T-helper 2 cell treated with Interferon-gamma antibody and Interleukin-4, amounts not matched to agents 5 μg/mL and 100 μg/mL, for 36 hours (primary cell): ENCODE results near the gene RBM10.
"Not testable (repeated sequence)": the region's sequence is repeated elsewhere in the genome, so short reads cannot be mapped to it uniquely, and the experiment has no call there.

Experiments used
- DNase-seq: peaks from one replicate; pipeline ENCODE4 v3.0.0; 2021; ENCODE audit warnings: low spot score
- H3K27ac Mint-ChIP-seq: one replicate; pipeline ENCODE4 v1.8.0; 2021; ENCODE audit warnings: mild to moderate bottlenecking, mixed read lengths
- H3K27me3 Mint-ChIP-seq: one replicate; pipeline ENCODE4 v1.8.0; 2021; ENCODE audit warnings: low read depth, mixed read lengths
- H3K36me3 Mint-ChIP-seq: one replicate; pipeline ENCODE4 v1.8.0; 2021; ENCODE audit warnings: low read depth, mixed read lengths
- H3K4me1 Mint-ChIP-seq: one replicate; pipeline ENCODE4 v1.8.0; 2021; ENCODE audit warnings: low read depth, mixed read lengths
- H3K4me3 Mint-ChIP-seq: one replicate; pipeline ENCODE4 v1.8.0; 2022; ENCODE audit warnings: mild to moderate bottlenecking, moderate library complexity, mixed read lengths
- H3K9me3 Mint-ChIP-seq: one replicate; pipeline ENCODE4 v1.8.0; 2021; ENCODE audit warnings: mixed read lengths

The RBM10 gene

DNA sequence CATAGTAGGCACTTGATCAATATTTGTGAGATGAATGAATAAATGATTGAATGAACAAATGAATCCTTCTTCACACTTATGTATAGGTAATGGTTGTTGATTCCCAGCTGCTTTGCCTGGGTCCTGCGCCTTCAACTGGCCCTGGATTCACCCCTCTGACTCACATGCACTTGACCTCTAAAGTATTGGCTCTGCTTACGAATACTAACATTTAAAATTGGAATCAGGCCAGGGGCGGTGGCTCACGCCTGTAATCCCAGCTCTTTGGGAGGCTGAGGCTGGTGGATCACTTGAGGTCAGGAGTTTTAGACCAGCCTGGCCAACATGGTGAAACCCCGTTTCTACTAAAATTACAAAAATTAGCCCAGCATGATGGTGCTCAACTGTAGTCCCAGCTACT is 9.4 kb upstream of the RBM10 start:
- H3K4me1 Mint-ChIP-seq, H3K9me3 Mint-ChIP-seq, H3K36me3 Mint-ChIP-seq: not testable (repeated sequence)

DNA sequence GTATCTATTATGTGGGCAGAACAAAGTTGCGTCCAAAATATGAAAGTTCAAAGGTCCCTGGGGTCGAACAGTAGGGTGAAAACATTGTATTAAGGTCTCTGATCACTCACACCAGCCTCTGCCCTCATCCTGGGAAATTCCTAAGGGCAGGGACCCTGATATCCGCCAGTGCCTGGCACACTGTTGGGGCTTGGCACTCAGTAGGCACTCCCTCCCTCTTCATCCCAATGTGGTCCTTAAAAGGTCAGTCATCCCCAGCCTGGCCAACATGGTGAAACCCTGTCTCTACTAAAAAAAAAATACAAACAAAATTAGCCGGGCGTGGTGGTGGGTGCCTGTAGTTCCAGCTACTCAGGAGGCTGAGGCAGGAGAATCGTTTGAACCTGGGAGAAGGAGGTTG is 6.8 kb upstream of the RBM10 start:
- H3K9me3 Mint-ChIP-seq = no peaks in the 10 kb centered on the region
- no peaks in the 10 kb centered on the region for H3K27me3 Mint-ChIP-seq
- peaks cover 23% of the 10 kb centered on the region for H3K36me3 Mint-ChIP-seq
- H3K4me3 Mint-ChIP-seq = no peak overlapping the region
- DNase-seq = no peak
- H3K4me1 Mint-ChIP-seq = peaks cover 10% of the 10 kb centered on the region
- H3K27ac Mint-ChIP-seq = no peak overlapping the region

More for the DNA sequence above, 9.4 kb upstream of the RBM10 start:
- H3K4me3 Mint-ChIP-seq, H3K27ac Mint-ChIP-seq, DNase-seq, H3K27me3 Mint-ChIP-seq: not testable (repeated sequence)

DNA sequence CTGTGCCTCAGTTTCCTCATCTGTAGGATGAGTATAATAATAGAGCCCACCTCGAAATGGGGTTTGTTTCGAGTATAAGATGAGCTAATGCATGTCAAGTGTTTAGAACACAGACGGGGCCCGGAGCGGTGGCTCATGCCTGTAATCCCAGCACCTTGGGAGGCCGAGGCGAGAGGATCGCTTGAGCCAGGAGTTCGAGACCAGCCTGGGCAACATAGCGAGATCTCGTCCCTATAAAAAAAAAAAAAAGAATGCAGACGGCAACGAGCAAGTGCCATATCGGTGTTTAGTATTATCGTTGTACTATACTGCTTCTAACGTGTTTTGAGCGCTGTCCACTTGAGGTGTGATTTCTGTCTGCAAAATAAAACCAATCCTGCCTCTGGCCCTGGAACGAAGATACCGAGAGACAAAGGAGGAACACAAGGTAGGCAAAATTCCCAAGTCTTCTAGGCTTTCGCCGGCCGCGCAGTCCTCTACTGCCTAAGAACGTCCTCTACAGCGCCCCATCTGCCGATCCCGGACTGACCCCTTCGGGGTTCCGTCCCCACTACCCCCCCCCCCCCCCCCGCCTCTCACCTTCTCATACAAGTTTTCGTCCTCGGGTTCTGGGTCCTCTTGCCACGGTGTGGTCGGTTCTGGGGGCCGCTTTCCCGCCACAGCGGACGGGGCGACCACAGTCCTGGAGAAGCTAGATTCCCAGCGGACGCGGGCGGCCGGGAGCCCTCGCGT is 961 bp upstream of the RBM10 start:
- Mint-ChIP-seq H3K4me1 (peaks cover 21% of the 10 kb centered on the region), H3K36me3 (peaks cover 43% of the 10 kb centered on the region), H3K27me3 (no peaks in the 10 kb centered on the region)

DNA sequence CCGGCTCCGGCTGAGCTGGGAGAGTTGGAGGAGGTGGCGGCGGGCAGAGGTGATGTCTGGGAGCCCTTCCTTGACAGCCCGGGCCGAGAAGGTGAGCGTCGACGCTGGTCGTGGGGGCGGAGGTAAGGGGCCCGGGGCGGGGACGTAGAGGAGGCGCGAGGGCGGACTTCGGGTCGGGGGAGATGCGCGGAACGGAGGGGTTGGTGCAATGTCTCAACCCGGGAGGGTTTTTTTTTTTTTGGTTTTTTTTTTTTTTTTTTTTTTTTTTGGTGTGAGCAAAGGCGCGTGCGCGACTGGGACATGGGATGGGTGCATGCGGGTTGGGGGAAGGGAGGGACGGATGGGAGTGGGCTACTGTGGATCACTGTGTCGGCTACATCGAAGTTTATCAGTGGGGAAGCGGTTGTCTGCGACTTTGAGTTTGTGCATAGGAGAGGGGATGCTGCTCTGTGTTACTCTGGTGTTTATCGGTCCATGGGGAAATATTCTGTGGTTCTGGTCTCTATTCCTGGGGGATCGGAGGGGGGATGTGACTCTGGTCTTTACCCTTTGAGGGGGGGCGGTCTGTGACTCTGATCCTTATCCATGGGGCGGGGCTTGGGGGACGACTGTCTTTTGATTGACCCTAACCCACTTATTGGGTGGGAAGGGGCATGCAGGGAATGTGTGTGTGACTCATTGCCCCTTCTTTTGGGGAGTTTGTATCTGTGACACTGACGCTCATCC is 537 bp downstream of the RBM10 start:
- Mint-ChIP-seq H3K27ac (peak overlapping the region; percentile 99), H3K36me3 (peaks cover 41% of the 10 kb centered on the region), H3K4me3 (peak overlapping the region; percentile 98), H3K27me3 (no peaks in the 10 kb centered on the region), H3K9me3 (no peaks in the 10 kb centered on the region), H3K4me1 (peaks cover 18% of the 10 kb centered on the region)
- DNase-seq = no peak

More for the DNA sequence above, 961 bp upstream of the RBM10 start:
- Mint-ChIP-seq H3K4me3 (peak overlapping the region; percentile 98), H3K9me3 (no peaks in the 10 kb centered on the region), H3K27ac (peak overlapping the region; percentile 99)
- DNase-seq = no peak

DNA sequence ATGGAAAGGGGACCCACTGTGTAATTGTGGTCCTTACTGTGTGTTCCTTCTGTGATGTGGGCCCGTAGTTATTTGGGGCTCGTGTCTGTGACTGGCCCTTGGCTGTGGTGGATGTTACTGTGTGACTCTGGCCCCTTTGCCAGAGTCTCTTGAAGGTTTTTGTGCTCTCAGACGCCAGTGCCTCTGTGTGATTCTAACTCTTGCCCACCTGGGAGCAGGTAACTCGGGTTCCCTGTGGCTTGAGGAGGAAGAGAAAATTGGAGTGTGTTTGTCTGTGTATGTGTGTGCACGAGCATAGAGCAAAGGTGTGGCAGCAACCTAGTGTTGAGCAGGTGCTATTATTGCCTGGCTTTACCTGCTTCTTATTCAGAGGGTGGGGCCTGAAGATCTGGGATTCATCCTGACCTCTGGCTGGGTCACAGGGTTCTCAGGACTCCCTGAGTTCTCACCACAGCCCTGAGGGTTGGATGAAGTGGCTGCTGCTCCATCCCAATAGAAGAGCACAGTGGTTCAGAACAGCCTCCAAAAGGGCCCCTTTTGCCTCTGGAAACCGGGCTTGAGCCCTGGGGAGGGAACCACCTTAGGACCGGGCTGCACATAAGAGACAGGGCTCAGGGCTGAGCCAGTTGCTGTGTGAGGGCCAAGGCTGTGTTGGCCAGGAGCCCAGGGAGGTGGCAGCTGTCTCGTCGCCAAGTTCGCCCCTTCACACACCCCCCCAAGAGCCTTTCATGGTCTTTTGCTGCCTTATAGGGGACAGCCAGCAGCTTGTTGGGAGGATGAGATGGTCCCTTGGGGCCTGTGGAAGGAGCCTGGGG is 1.3 kb downstream of the RBM10 start:
- DNase-seq = no peak
- Mint-ChIP-seq H3K4me1 (peaks cover 15% of the 10 kb centered on the region), H3K9me3 (no peaks in the 10 kb centered on the region), H3K4me3 (peak overlapping the region; percentile 98), H3K27ac (peak overlapping the region; percentile 99), H3K36me3 (peaks cover 40% of the 10 kb centered on the region), H3K27me3 (no peaks in the 10 kb centered on the region)

- Mint-ChIP-seq H3K36me3 (peaks cover 38% of the 10 kb centered on the region), H3K27ac (no peak overlapping the region), H3K4me1 (peaks cover 15% of the 10 kb centered on the region), H3K9me3 (no peaks in the 10 kb centered on the region), H3K4me3 (peak overlapping the region; percentile 32), H3K27me3 (no peaks in the 10 kb centered on the region)
- DNase-seq = no peak
Measured at GRCh38 chrX:47146936-47147859, 2.2 kb downstream of the RBM10 start.

DNA sequence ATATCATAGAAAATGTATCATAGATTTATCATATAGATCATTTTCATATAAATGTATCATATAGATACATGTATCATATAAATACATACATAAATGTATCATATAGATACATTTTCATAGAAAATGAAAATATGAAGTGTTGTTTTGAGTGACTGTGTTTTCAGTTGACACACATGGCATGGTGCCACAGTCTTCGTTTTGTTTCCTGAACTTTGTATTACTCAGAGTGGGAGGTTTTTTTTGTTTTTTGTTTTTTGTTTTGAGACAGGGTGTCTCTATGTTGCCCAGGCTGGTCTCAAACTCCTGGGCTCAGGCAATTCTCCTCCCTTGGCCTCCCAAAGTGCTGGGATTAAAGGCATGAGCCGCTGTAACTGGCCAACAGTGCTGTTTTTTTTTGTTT is 3.9 kb downstream of the RBM10 start:
- DNase-seq = no peak
- Mint-ChIP-seq H3K27me3 (no peaks in the 10 kb centered on the region), H3K4me1 (peaks cover 8% of the 10 kb centered on the region), H3K36me3 (peaks cover 33% of the 10 kb centered on the region), H3K9me3 (no peaks in the 10 kb centered on the region), H3K4me3 (no peak overlapping the region), H3K27ac (no peak overlapping the region)

DNA sequence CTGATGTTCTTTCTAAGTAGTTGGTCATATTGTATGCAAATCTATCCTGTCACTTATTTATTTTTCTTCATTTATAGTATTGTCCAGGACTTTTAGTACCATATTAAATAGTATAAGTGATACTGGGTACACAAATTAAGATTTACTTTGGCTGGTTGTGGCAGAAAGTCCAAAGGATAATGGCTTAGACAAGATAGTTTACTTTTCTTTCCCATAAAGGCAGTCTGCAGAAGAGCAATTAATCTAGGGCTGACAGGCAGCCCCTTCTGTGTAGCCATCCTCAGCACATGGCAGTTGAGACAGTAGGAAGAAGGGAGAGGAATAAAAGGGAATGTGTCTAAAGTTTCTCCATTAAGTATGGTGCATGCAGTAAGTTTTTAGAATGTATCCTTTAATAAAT is 6.4 kb downstream of the RBM10 start:
- Mint-ChIP-seq H3K27me3 (no peaks in the 10 kb centered on the region), H3K36me3 (peaks cover 34% of the 10 kb centered on the region), H3K4me1 (peaks cover 8% of the 10 kb centered on the region), H3K4me3 (no peak overlapping the region), H3K27ac (no peak overlapping the region), H3K9me3 (no peaks in the 10 kb centered on the region)
- DNase-seq = no peak

- DNase-seq = no peak
- H3K9me3 Mint-ChIP-seq = no peaks in the 10 kb centered on the region
- no peaks in the 10 kb centered on the region for H3K4me1 Mint-ChIP-seq
- no peaks in the 10 kb centered on the region for H3K27me3 Mint-ChIP-seq
- H3K27ac Mint-ChIP-seq = no peak overlapping the region
- H3K36me3 Mint-ChIP-seq = peaks cover 28% of the 10 kb centered on the region
- H3K4me3 Mint-ChIP-seq = no peak overlapping the region
Measured at GRCh38 chrX:47156611-47157520, 11.8 kb downstream of the RBM10 start.

DNA sequence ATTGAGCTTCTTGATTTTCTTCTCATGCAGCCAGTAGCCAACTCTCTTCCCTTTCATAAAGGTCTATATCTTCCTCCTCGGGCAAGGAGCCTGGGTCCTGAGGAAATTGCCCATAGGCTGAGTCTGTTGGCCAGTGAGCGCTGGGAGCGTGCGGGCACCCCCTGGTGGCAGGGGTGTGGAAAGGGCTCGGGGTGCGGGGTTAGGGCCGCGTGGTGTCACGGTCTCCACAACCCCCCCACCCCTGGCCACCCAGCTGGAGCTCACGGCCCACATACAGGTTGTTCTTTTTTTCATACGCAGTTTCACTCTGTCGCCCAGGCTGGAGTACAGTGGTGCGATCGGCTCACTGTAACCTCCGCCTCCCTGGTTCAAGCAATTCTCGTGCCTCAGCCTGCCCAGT is 13.1 kb downstream of the RBM10 start:
- H3K9me3 Mint-ChIP-seq = no peaks in the 10 kb centered on the region

DNA sequence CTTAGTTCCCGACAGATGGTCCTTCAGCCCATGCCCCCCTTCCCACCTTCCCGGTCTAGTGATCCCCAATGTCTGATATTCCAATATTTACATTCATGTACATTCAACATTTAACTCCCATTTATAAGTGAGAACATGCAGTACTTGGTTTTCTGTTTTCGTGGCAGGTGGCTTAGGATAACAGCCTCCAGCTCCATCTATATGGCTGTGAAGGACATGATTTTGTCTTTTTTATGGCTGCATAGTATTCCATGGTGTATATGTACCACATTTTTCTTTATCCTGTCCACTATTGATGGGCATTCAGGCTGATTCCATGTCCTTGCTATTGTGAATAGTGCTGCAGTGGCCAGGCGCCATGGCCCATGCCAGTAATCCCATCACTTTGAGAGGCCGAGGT is 13.8 kb downstream of the RBM10 start:
- Mint-ChIP-seq H3K27me3 (no peaks in the 10 kb centered on the region), H3K4me1 (no peaks in the 10 kb centered on the region), H3K4me3 (no peak overlapping the region), H3K27ac (no peak overlapping the region), H3K36me3 (peaks cover 29% of the 10 kb centered on the region), H3K9me3 (no peaks in the 10 kb centered on the region)
- DNase-seq = no peak

More for the DNA sequence above, 13.1 kb downstream of the RBM10 start:
- Mint-ChIP-seq H3K4me3 (no peak overlapping the region), H3K4me1 (no peaks in the 10 kb centered on the region), H3K36me3 (peaks cover 32% of the 10 kb centered on the region), H3K27ac (no peak overlapping the region), H3K27me3 (no peaks in the 10 kb centered on the region)
- no peak for DNase-seq

GRCh38 chrX:47160781-47161180 is 15.8 kb downstream of the RBM10 start:
- no peaks in the 10 kb centered on the region for H3K4me1 Mint-ChIP-seq
- DNase-seq = no peak
- H3K9me3 Mint-ChIP-seq = no peaks in the 10 kb centered on the region
- no peak overlapping the region for H3K27ac Mint-ChIP-seq
- peaks cover 38% of the 10 kb centered on the region for H3K36me3 Mint-ChIP-seq
- no peak overlapping the region for H3K4me3 Mint-ChIP-seq
- H3K27me3 Mint-ChIP-seq = no peaks in the 10 kb centered on the region
